Activated naive CD4-positive, alpha-beta T cell treated with anti-CD3 and anti-CD28 coated beads, Interleukin-2, amount 50 U/mL, for 24 hours (primary cell): ENCODE measurements around the gene SRP68.
"Not testable (repeated sequence)": the region's sequence is repeated elsewhere in the genome, so short reads cannot be mapped to it uniquely, and the experiment has no call there.

Experiments used
- H3K27ac Mint-ChIP-seq: one replicate; pipeline ENCODE4 v1.8.0; 2021; ENCODE audit warnings: mild to moderate bottlenecking, mixed read lengths
- H3K27me3 Mint-ChIP-seq: one replicate; pipeline ENCODE4 v1.8.0; 2021; ENCODE audit warnings: mixed read lengths
- H3K36me3 Mint-ChIP-seq: one replicate; pipeline ENCODE4 v1.8.0; 2021; ENCODE audit warnings: mixed read lengths
- H3K4me1 Mint-ChIP-seq: one replicate; pipeline ENCODE4 v1.8.0; 2021; ENCODE audit warnings: mixed read lengths
- H3K4me3 Mint-ChIP-seq: one replicate; pipeline ENCODE4 v1.8.0; 2021; ENCODE audit warnings: mild to moderate bottlenecking, mixed read lengths
- H3K9me3 Mint-ChIP-seq: one replicate; pipeline ENCODE4 v1.8.0; 2021; ENCODE audit warnings: mixed read lengths

SRP68 gene

DNA sequence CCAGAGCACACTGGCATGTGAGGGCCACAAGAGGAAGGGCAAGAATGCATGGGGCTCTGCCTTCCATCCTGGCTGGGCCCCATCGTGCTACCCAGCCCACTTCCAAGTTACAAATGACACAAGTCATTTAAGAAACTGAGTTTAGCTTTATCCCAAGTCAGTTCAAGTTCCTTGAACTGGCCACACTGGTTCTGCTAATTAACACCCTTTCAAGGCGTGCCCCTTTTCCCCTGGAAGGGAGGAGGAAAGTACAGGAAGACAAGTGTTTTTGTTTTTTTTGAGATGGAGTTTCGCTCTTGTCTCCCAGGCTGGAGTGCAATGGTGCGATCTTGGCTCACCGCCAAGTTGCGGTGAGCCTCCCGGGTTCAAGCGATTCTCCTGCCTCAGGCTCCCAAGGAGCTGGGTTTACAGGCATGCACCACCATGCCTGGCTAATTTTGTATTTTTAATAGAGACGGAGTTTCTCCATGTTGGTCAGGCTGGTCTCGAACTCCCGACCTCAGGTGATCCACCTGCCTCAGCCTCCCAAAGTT is 27.8 kb downstream of the SRP68 start:
- H3K36me3 Mint-ChIP-seq, result peaks cover 14% of the 10 kb centered on the region
- peaks cover 14% of the 10 kb centered on the region for H3K4me1 Mint-ChIP-seq
- not testable (repeated sequence) for H3K9me3 Mint-ChIP-seq, H3K27me3 Mint-ChIP-seq, H3K27ac Mint-ChIP-seq, H3K4me3 Mint-ChIP-seq

DNA sequence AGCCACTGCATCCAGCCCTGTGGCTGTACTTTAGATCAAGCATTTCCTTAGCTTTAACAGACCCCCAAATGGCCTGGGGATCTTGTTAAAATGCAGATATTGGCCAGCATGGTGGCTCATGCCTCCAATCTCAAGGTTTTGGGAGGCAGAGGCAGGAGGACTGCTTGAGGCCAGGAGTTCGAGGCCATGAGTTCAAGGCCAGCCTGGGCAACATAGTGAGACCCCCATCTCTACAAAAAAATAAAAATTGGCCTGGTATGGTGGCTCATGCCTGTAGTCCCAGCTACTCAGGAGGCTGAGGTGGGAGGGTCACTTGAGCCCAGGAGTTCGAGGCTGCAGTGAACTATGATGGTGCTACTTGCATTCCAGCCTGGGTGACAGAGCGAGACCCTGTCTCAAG is 29.4 kb downstream of the SRP68 start:
- not testable (repeated sequence) for H3K36me3 Mint-ChIP-seq, H3K27me3 Mint-ChIP-seq, H3K4me3 Mint-ChIP-seq, H3K4me1 Mint-ChIP-seq, H3K27ac Mint-ChIP-seq, H3K9me3 Mint-ChIP-seq

DNA sequence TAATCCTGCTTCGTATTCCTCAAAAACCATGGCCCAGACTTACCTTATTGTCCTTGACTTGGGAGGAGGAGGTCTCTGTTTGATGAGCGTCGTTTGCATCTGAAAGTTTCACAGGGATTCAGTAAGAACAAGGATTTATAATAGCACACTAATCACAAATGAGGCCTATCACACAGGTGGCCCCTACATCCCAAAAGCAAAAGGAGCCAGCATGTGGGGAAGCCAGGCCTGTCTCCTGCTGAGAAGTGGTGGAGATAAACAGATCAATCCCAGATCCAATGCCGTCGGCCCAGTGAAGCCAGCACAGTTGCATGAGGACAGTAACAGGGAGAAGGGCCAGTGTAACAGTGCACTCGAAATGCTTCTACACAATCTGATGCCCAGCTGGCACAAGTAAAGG is 31.9 kb downstream of the SRP68 start:
- H3K36me3 Mint-ChIP-seq, result peaks cover 6% of the 10 kb centered on the region
- no peak overlapping the region for H3K27ac Mint-ChIP-seq
- peaks cover 6% of the 10 kb centered on the region for H3K4me1 Mint-ChIP-seq
- no peak overlapping the region for H3K4me3 Mint-ChIP-seq
- H3K27me3 Mint-ChIP-seq, result no peaks in the 10 kb centered on the region
- H3K9me3 Mint-ChIP-seq, result no peaks in the 10 kb centered on the region

DNA sequence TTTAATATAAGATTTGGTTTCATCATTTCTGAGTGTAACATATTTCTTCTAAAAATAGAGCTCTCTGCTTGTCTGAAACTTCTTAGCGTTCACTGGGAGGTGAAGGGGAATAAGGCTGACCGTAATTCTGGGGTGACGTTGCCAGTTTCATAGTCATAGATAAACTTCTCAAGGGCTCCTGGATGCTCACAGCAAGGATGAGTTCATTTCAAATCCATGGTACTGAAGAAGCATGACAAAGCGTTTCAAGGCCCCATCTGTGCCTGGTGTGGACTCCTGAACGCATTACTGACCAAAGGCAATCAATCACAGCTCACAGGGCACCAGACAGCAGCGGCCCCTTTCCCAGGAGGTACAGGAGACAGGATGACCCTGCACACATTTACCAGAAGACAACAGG is 33.2 kb downstream of the SRP68 start:
- peaks cover 12% of the 10 kb centered on the region for H3K4me1 Mint-ChIP-seq
- no peaks in the 10 kb centered on the region for H3K9me3 Mint-ChIP-seq
- H3K36me3 Mint-ChIP-seq, result peaks cover 6% of the 10 kb centered on the region
- H3K27ac Mint-ChIP-seq, result peak overlapping the region; percentile 65
- H3K4me3 Mint-ChIP-seq, result no peak overlapping the region
- H3K27me3 Mint-ChIP-seq, result no peaks in the 10 kb centered on the region

DNA sequence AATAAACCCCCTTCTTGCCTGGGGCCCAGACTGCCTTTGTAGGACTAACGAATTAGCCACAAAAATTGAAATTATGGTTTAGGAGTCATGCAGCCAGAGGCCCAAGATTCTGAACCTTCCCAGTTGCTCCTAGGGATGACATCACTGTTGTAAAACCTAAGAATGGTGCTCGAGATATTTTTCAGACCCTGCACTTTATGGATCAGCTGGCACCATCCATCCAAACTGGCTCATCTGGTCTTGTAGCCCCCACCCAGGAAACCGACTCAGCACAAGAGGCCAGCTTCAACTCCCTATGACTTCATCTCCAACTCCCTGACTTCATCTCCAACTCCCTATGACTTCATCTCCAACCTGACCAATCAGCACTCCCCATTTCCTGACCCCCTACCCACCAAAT is 34.3 kb downstream of the SRP68 start:
- Mint-ChIP-seq H3K4me1 (peaks cover 12% of the 10 kb centered on the region), H3K36me3 (peaks cover 6% of the 10 kb centered on the region), H3K27ac (peak overlapping the region; percentile 89), H3K4me3 (no peak overlapping the region), H3K27me3 (no peaks in the 10 kb centered on the region), H3K9me3 (no peaks in the 10 kb centered on the region)

DNA sequence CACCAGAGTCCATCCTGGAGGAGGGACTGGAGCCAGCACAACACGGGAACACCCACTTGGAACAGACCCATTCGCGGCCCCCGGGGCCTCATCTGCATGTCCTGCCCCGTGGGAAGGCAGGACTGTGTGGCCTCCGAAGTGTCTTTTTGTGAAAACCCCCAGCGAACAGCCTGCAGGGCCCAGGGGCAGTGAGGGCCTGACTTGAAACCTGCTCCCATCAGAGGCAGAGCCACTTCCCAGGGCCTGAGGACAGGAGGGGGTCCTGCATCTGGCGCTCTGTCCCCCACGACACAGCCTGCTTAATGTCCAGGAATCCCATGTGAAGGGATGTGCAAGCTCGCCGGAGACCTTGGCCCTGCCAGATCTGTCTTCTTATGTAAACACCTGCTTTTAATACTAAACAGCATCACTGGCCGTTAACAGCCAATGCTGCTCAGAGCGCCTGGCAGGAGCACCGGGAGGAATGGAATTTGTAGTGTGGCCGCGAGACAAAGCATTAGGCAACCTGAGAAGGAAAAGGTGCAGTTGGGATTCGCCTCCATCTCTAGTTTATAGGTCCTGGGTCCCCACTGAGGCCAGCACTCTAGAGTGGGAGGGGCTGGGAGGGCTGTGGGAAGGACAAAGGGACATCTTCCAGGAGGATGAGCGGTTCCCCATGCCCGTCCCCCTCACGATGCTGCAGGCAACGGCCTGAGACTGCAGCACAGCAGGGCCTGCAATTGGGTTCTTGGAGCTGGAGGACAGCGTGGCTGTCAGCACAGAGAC is 35.6 kb downstream of the SRP68 start:
- H3K36me3 Mint-ChIP-seq, result peaks cover 6% of the 10 kb centered on the region
- H3K27ac Mint-ChIP-seq, result peak overlapping the region; percentile 62
- H3K27me3 Mint-ChIP-seq, result no peaks in the 10 kb centered on the region
- H3K9me3 Mint-ChIP-seq, result no peaks in the 10 kb centered on the region
- H3K4me3 Mint-ChIP-seq, result no peak overlapping the region
- H3K4me1 Mint-ChIP-seq, result peaks cover 12% of the 10 kb centered on the region

DNA sequence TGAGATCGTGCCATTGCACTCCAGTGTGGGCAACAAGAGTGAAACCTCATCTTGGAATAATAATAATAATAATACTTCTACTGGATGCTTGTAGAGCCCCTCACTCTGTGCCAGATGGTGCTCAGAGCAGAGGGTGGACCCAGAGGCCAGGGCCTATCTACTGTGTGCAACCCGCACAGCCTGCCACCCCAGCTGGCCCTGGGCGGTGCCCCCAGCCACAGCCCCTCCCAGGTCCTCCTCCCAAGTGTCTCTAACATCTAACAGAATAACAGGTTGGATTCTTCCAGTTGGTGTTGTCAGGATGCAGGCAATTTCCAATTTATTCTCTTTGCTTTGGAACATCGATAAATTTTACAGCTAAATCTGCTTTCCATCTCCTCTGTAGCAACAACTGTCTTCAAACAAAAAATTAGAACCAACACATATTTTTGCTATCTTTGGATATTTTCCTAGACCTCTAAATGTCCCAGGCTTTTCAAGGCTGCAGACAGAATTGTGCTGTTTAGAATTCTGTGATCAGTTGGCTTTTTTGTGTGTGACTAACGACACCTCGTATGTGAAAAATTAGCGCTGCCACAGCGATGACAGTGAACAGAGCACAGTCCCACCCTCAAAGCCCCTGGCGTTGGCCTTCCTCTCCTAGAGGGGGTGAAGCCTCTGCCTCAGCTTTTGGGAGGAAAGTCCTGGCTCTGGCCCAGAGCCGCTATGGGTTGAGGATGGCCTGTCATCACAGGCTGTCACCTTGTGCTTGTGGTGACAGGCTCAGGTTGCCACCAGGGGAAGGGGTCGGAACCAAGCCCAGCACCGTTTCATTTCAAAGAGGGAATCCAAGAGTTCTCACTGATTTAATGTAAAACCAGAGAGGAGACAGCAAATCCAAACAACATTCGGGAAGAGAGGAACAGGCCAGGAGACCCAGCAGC is 37.6 kb downstream of the SRP68 start:
- peaks cover 2% of the 10 kb centered on the region for H3K36me3 Mint-ChIP-seq
- H3K4me3 Mint-ChIP-seq, result no peak overlapping the region
- H3K9me3 Mint-ChIP-seq, result no peaks in the 10 kb centered on the region
- no peak overlapping the region for H3K27ac Mint-ChIP-seq
- H3K4me1 Mint-ChIP-seq, result peaks cover 15% of the 10 kb centered on the region
- no peaks in the 10 kb centered on the region for H3K27me3 Mint-ChIP-seq

DNA sequence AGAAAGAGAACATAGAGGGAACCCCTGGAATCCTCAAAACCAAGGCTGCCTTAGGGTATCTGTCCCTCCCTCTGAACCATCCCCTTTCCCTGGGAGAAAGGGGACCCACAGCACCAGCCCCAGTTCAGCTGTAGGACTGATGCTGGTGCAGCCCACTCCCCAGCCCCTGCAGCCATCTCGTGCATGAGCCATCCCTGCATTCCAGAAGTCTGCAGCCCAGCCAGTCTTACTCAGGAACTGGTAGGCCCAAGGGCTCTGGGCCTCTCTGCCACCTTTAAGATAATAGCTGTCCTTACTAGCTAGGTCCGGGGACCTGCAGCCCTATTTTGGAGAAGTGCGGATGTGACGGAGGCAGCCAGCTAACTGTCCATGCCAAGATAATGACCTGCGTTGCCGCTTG is 39.2 kb downstream of the SRP68 start:
- Mint-ChIP-seq H3K4me3 (no peak overlapping the region), H3K27me3 (no peaks in the 10 kb centered on the region), H3K4me1 (peaks cover 29% of the 10 kb centered on the region), H3K9me3 (no peaks in the 10 kb centered on the region), H3K36me3 (no peaks in the 10 kb centered on the region), H3K27ac (no peak overlapping the region)

DNA sequence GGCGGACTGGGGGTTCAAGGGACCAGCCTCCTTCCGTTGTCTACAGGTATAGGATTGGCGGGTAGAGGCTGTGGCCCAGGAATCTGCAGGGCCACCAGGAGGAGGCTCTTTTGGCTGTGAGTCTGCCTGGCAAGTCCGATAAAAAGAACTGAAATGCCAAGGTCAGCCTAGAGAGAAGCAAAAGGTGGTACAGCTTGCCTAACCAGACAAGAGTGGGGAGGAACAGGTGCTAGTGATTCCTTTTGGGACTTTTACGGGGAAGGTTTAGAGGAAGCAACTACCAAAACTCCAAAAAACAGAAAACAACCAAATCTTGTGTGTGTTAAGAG is 39.6 kb downstream of the SRP68 start:
- H3K27ac Mint-ChIP-seq, result no peak overlapping the region
- H3K27me3 Mint-ChIP-seq, result no peaks in the 10 kb centered on the region
- H3K36me3 Mint-ChIP-seq, result no peaks in the 10 kb centered on the region
- H3K9me3 Mint-ChIP-seq, result no peaks in the 10 kb centered on the region
- H3K4me3 Mint-ChIP-seq, result no peak overlapping the region
- H3K4me1 Mint-ChIP-seq, result peaks cover 29% of the 10 kb centered on the region

DNA sequence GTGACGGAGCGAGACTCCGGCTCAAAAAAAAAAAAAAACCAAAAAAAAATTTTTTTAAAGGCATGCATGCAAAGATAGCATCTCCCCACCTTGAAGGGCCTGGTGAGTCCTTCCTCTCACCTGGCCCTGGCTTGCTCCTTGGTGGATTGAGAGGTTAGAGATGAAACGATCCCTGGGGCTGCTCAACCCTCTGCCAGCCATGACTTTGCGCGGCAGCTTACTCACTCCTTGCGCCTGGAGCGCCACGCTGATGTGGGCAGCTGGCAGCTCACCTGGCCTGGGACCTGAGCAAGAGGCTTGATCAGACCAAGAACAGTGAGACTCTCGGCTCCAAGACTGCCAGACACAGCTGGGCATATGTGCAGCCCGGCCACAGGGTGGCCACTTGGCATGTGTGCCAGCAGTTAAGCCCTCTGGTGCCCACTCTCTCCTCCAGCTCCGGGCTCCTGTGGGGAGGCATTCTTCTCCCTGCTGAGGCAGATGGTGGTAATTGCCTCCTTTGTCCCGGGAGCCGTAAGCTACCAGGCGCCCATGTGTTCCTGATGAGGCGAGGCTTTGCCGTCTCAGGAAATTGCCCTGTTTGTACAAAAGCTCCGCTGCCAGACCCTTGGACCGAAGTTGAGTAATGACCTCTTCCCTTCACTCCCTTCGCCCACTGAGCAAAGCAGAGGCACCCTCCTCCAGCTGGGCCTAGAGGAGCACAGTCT is 40.1 kb downstream of the SRP68 start:
- Mint-ChIP-seq H3K27ac (no peak overlapping the region), H3K4me1 (peaks cover 29% of the 10 kb centered on the region), H3K9me3 (no peaks in the 10 kb centered on the region), H3K4me3 (no peak overlapping the region), H3K36me3 (no peaks in the 10 kb centered on the region), H3K27me3 (no peaks in the 10 kb centered on the region)

DNA sequence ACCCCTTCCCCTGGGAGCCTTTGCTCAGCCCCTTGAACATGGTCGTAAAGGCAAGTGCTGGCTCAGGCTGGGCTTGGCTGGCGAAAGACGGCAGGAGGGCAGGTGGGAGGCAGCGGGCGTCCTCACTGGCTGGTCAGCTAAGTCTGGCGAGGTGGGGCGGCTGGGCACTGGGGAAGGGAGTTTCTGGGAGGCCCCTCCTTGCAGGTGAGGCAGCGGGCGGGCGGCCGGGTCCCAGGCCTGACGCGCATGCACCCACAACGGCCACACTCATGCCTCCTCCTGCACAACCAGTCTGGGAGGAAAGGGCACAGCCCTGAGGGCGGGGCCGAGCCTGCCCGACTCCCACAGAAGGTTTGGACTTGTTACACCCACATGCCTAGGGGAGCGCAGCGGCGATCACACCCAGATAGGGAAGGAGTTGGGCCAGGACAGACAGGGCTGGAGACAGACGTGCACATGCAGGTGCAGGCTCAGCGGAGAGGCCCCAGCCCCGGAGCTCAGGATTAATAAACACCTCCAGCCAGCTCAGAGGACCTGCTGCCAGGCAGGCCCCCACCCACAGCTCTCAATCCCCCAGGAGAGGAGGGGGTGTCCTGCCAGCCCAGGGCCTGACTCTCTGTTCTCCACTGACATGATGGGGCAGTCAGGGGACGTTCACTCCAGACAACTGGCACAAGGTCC is 45.0 kb downstream of the SRP68 start, which contains the start of gene EVPL:
EVPL (minus strand) TSS at position 148 of the 681 bp plus-strand sequence; CDS start at position 40, 108 bp downstream.
- H3K4me3 Mint-ChIP-seq, result no peak within 1 kb of the TSS
- H3K27me3 Mint-ChIP-seq, result no peaks in the 10 kb centered on the region
- no peaks in the 10 kb centered on the region for H3K36me3 Mint-ChIP-seq
- H3K9me3 Mint-ChIP-seq, result no peaks in the 10 kb centered on the region
- H3K4me1 Mint-ChIP-seq, result peaks cover 17% of the 10 kb centered on the region
- H3K27ac Mint-ChIP-seq, result no peak within 1 kb of the TSS

DNA sequence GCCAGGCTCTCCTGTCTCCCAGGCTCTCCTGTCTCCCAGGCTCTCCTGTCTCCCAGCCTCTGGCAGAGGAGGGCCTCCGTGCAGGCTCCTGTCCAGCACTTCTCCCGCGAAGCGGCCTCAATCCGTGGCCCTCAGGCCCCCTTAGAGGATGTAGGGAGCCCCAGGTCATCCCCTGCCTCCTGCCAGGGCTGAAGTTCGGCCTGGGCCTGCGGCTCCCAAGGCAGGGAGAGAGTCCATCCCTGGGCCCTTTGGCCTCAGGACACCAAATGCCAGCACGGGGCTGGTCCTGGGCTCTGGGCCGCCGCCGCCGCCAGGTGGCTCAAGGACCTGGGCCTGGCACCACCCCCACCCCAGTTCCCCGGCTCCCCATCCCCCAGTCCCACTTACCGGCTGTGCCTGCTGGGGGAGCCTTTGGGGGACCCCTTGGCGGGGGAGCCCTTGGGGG is 45.6 kb downstream of the SRP68 start:
- Mint-ChIP-seq H3K27me3 (no peaks in the 10 kb centered on the region), H3K4me3 (no peak overlapping the region), H3K36me3 (no peaks in the 10 kb centered on the region), H3K4me1 (peaks cover 17% of the 10 kb centered on the region), H3K9me3 (no peaks in the 10 kb centered on the region), H3K27ac (no peak overlapping the region)

DNA sequence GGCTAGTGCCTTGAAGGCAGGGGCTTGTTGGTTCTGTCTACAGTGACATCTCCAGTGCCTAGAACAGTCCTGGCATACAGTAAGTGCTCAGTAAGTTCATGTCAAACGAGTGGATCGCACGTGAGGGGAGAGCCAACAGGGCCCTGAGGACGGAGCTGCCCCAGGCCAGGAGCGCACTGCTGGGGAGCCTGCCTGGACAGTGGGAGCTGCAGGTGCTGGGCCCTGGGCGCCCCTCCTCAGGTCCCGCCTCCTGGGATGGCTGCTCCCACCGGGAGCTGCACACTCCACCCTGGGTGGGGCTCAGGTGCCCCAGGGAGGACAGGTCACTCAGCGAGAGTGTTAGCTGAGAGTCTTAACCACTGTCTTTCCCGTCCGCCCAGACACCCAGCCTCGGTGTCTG is 47.0 kb downstream of the SRP68 start:
- Mint-ChIP-seq H3K27ac (no peak overlapping the region), H3K36me3 (no peaks in the 10 kb centered on the region), H3K4me3 (no peak overlapping the region), H3K4me1 (peaks cover 17% of the 10 kb centered on the region), H3K27me3 (no peaks in the 10 kb centered on the region), H3K9me3 (no peaks in the 10 kb centered on the region)

DNA sequence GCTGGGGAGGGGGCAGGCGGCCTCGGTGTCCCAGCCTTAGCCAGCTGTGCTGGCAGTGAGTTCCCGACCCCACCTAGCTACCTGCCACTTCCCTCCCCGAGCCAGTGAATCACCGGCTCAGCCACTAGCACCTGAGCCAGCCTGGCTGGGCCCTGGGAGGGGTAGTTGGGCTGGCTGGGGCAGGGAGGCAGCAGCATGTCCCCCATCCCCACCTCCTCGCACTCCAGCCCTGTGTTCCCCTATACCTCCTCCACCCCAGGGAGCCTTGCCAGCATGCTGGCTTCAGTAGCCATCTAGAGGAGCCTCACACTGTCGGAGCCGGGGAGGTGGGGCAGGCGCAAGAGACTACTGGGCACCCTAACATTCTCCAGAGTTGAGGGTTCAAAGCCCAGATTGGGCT is 48.0 kb downstream of the SRP68 start:
- Mint-ChIP-seq H3K27me3 (no peaks in the 10 kb centered on the region), H3K36me3 (no peaks in the 10 kb centered on the region), H3K4me1 (peaks cover 11% of the 10 kb centered on the region), H3K27ac (no peak overlapping the region), H3K9me3 (no peaks in the 10 kb centered on the region), H3K4me3 (no peak overlapping the region)

DNA sequence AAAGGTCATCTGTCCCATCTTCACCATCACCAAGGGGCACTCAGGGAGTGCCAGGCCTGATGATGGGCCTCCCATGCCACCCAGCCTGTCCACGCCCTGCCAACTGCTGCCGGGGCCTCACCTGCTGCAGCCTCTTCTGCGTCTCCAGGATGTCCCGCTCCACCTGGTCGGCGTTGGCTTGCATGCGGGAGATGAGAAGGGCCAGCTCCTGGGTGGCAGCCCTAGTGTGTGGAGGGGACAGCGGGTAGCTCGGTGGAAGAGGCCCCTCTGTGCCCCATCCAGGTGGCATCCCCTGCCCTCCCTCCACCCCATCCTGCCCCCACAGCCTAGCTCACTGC is 48.4 kb downstream of the SRP68 start:
- Mint-ChIP-seq H3K36me3 (no peaks in the 10 kb centered on the region), H3K27me3 (no peaks in the 10 kb centered on the region), H3K4me3 (no peak overlapping the region)

More for the DNA sequence above, 48.4 kb downstream of the SRP68 start:
- H3K4me1 Mint-ChIP-seq, result peaks cover 6% of the 10 kb centered on the region
- no peaks in the 10 kb centered on the region for H3K9me3 Mint-ChIP-seq
- H3K27ac Mint-ChIP-seq, result no peak overlapping the region
